K562 (cell line): ENCODE data around the gene ANAPC16. TPM values are rescaled to one million over a fixed set of nuclear protein-coding genes. Genes with fewer than 3 reads are reported as not detected.

Experiments
- ATAC-seq: fragments of 200-7000 bp; cut with Tn5 transposase; 3 replicates; pipeline ENCODE4 v1.9.1; 2020; ENCODE audit warnings: moderate library complexity
- BruUV-seq: library from RNA; stranded (reverse); fragments of 400-500 nt; replicated peaks from 2 replicates; lab custom pipeline; 2021; lab: Mats Ljungman, UMichigan
- CTCF ChIA-PET: fragments of 300-600 bp; formaldehyde crosslinking; extraction: SDS; loops from one replicate; lab custom pipeline; 2021; ENCODE audit warnings: low intra/inter-chr PET ratio; lab: Yijun Ruan, JAX
- POLR2A ChIA-PET: fragments of 300-600, 350-650 bp; sonication (Branson Sonifier 250); formaldehyde crosslinking; extraction: SDS; loops from one replicate; lab custom pipeline; 2021; ENCODE audit warnings: antibody characterized with exemption, inconsistent platforms; lab: Yijun Ruan, JAX
- DNase-seq, 4 experiments: peaks; one replicate each; pipeline versions ENCODE4 v3.0.0 to v3.0.0-alpha.2; 2011 to 2018; ENCODE audit warnings: low spot score in 3 of 4, mixed read lengths in 3 of 4; ENCODE audit errors: extremely low read depth in 1 of 4
- FAIRE-seq: peaks from 2 replicates; lab custom pipeline; 2011; peaks lifted over from hg19 to GRCh38; lab: Jason Lieb, UNC
- H2AFZ ChIP-seq: 2 replicates; pipeline ENCODE4 v1.6.0; 2011; ENCODE audit warnings: low read depth, low read length, control low read depth, inconsistent platforms
- H3K27ac ChIP-seq: fragments of 200-600 bp; 3 replicates; pipeline ENCODE4 v1.8.0; 2011; ENCODE audit warnings: low read depth, mild to moderate bottlenecking, control low read depth, inconsistent platforms, low read length, moderate library complexity, mixed read lengths; ENCODE audit errors: extremely low read depth
- H3K27me3 ChIP-seq, 2 experiments: fragments of 300-600 bp in 1 of 2; 2 replicates in 1 of 2; 3 replicates in 1 of 2; pipeline versions ENCODE4 v1.6.0 to v1.8.0; 2011; ENCODE audit warnings: inconsistent platforms in 2 of 2, low read length in 2 of 2, mild to moderate bottlenecking in 1 of 2, mixed read lengths in 1 of 2, moderate library complexity in 1 of 2; ENCODE audit not compliant: control insufficient read depth in 2 of 2, insufficient read depth in 2 of 2
- H3K36me3 ChIP-seq: fragments of 300-600 bp; 3 replicates; pipeline ENCODE4 v1.8.0; 2011; ENCODE audit warnings: mild to moderate bottlenecking, low read length, inconsistent platforms; ENCODE audit not compliant: control insufficient read depth, insufficient read depth
- H3K4me1 ChIP-seq, 2 experiments: fragments of 200-600 bp in 1 of 2; replicated peaks in 1 of 2; 2 replicates in 1 of 2; 3 replicates in 1 of 2; pipeline versions ENCODE4 v1.5.1 to v1.8.0; 2011; ENCODE audit warnings: inconsistent platforms in 2 of 2, low read length in 2 of 2, mild to moderate bottlenecking in 1 of 2, mixed read lengths in 1 of 2, moderate library complexity in 1 of 2; ENCODE audit not compliant: control insufficient read depth in 2 of 2, insufficient read depth in 2 of 2
- H3K4me2 ChIP-seq: 2 replicates; pipeline ENCODE4 v1.6.1; 2011; ENCODE audit warnings: low read length, control low read depth, inconsistent platforms, mixed read lengths; ENCODE audit not compliant: insufficient read depth
- H3K4me3 ChIP-seq: fragments of 200-600 bp; sonication (generic), shearing (Covaris generic); 2 replicates; pipeline ENCODE4 v1.5.1; 2016; ENCODE audit warnings: control low read depth, inconsistent platforms
- H3K79me2 ChIP-seq: fragments of 200-600 bp; 3 replicates; pipeline ENCODE4 v1.8.0; 2011; ENCODE audit warnings: low read length, inconsistent platforms; ENCODE audit not compliant: control insufficient read depth, insufficient read depth
- H3K9ac ChIP-seq, 2 experiments: 2 replicates each; pipeline versions ENCODE4 v1.6.0 to v1.6.1; 2011; ENCODE audit warnings: low read depth in 2 of 2, low read length in 2 of 2, control low read depth in 1 of 2, inconsistent platforms in 1 of 2, mild to moderate bottlenecking in 1 of 2, mixed read lengths in 1 of 2; ENCODE audit not compliant: insufficient read depth in 1 of 2
- H3K9me1 ChIP-seq: one replicate; pipeline ENCODE4 v1.6.0; 2011; ENCODE audit warnings: inconsistent platforms, mild to moderate bottlenecking, low read length, moderate library complexity; ENCODE audit not compliant: control insufficient read depth, insufficient read depth
- H3K9me3 ChIP-seq: replicated peaks from 2 replicates; pipeline ENCODE4 v1.5.1; 2011; ENCODE audit warnings: low read depth, low read length, inconsistent platforms; ENCODE audit not compliant: control insufficient read depth, insufficient read depth
- H4K20me1 ChIP-seq: replicated peaks from 2 replicates; pipeline ENCODE4 v1.6.1; 2011; ENCODE audit warnings: low read length, inconsistent platforms, mixed read lengths; ENCODE audit not compliant: control insufficient read depth, insufficient read depth
- BCOR ChIP-seq: fragments of 450-650 bp; IDR thresholded peaks from 2 replicates; pipeline ENCODE4 v1.6.1; 2016
- DLX4 ChIP-seq: fragments of 250-450 bp; sonication (Bioruptor Pico); IDR thresholded peaks from 2 replicates; pipeline ENCODE4 v1.6.1; 2021; ENCODE audit warnings: mild to moderate bottlenecking
- FOXJ2 ChIP-seq: fragments of 200-800 bp; sonication (Bioruptor generic); IDR thresholded peaks from 2 replicates; pipeline ENCODE4 v1.6.1; 2016; ENCODE audit warnings: missing genetic modification characterization, missing compliant biosample characterization
- RAD51 ChIP-seq: fragments of 450-650 bp; IDR thresholded peaks from 2 replicates; pipeline ENCODE4 v1.7.1; 2016; ENCODE audit warnings: low read depth, mild to moderate bottlenecking, borderline replicate concordance
- RREB1 ChIP-seq: fragments of 250-450 bp; sonication (Bioruptor Pico); IDR thresholded peaks from 2 replicates; pipeline ENCODE4 v1.4.0; 2020
- STAT6 ChIP-seq: sonication (generic); formaldehyde crosslinking; IDR thresholded peaks from 2 replicates; pipeline ENCODE4 v1.8.1; 2023; ENCODE audit warnings: mild to moderate bottlenecking, missing genetic modification reagents
- ZFPM2 ChIP-seq: fragments of 250-450 bp; sonication (Bioruptor Pico); IDR thresholded peaks from 2 replicates; pipeline ENCODE4 v1.5.1; 2022; ENCODE audit warnings: mild to moderate bottlenecking
- ZNF584 ChIP-seq: fragments of 200-800 bp; sonication (Bioruptor generic); IDR thresholded peaks from 2 replicates; pipeline ENCODE4 v1.6.1; 2016; ENCODE audit warnings: low read depth, mild to moderate bottlenecking, missing genetic modification characterization, missing compliant biosample characterization
- WGBS: fragments of 100-300 bp; shearing (Covaris generic); methylation state at CpG from one replicate; pipeline ENCODE4 v1.1.6; 2016; ENCODE audit warnings: low coverage, mixed read lengths; ENCODE audit not compliant: insufficient coverage; ENCODE audit errors: missing lambda C conversion rate; 5-methylcytosine and 5-hydroxymethylcytosine counted together
- in situ Hi-C: fragments of 300-500 bp; cut with MboI; formaldehyde crosslinking; loops from 4 replicates; pipeline ENCODE4 v1.15.0; 2018; ENCODE audit warnings: inconsistent platforms, mixed read lengths
- intact Hi-C: fragments of 100-400 bp; cut with micrococcal nuclease; formaldehyde crosslinking; loops from 2 replicates; pipeline ENCODE4 v1.14.2; 2022
- polyA plus RNA-seq, 8 experiments: library from polyadenylated mRNA; depleted of rRNA in 4 of 8; stranded (reverse) in 5 of 8; unstranded in 3 of 8; fragments of >200 nt; fragmentation: Nextera tagmentation in 2 of 8; fragmentation: Illumina TruSeq in 1 of 8; extraction: Ambion mirVana in 2 of 8; extraction: Trizol in 1 of 8; gene quantifications; 2 replicates each; pipeline versions ENCODE4 v1.2.1 to v1.2.3, GENCODE V29; 2011 to 2014; ENCODE audit warnings: inconsistent platforms in 1 of 8, missing spikeins in 1 of 8
- total RNA-seq, 7 experiments: library from RNA; depleted of rRNA in 6 of 7; stranded (reverse); fragments of >200 nt in 6 of 7; fragmentation: Illumina TruSeq in 2 of 7; extraction: Trizol in 2 of 7; gene quantifications; 2 replicates each; pipeline versions ENCODE4 v1.2.1 to v1.2.3, GENCODE V29; 2011 to 2021; ENCODE audit warnings: low replicate concordance in 1 of 7

The ANAPC16 gene
- total and polyA plus RNA-seq, 9 of the 15 experiments (the other 6 are each of a cell fraction or from before 2014, with no cell fraction given), result 42.6 to 208 (median 108) TPM

- TF ChIP-seq STAT6 (no peak), RAD51 (no peak), DLX4 (CRISPR knock-in tag) (no peak), ZNF584 (CRISPR knock-in tag) (0 out of 2 replicates have a peak, but pooled peaks have one; percentile 32)
Observed at GRCh38 chr10:72265508-72265907, 49.7 kb downstream of the ANAPC16 start (continued).

GRCh38 chr10:72265990-72266865, 50.4 kb downstream of the ANAPC16 start:
- Histone ChIP-seq H3K36me3 (no peaks in the 10 kb centered on the region), H4K20me1 (no peaks in the 10 kb centered on the region), H3K27me3 (no peaks in the 10 kb centered on the region), H3K4me1 (peaks cover 32 to 45% of the 10 kb centered on the region in 2 experiments), H3K9me3 (no peaks in the 10 kb centered on the region), H2AFZ (peak overlapping the region; percentile 24), H3K9me1 (no peaks in the 10 kb centered on the region), H3K9ac (peak overlapping the region; percentile 24 to 55; a peak in 1 of 4 replicates), H3K79me2 (no peaks in the 10 kb centered on the region), H3K4me2 (no peak overlapping the region), H3K27ac (peak overlapping the region; percentile 10; the same call in 1 of the 3 replicates), H3K4me3 (no peak overlapping the region)
- CTCF ChIA-PET, result no interaction called here
- FAIRE-seq (no peak), ATAC-seq (peak; percentile 18), DNase-seq (peak in 2 of 4 experiments; percentile 39 to 44)
- POLR2A ChIA-PET, result interaction anchor here (0.7 to 15.0 kb wide), 6 partner anchors 9 to 55 kb away, joined by 4 to 277 read pairs (median 10); partner anchors contain the start of genes ANAPC16, ASCC1 and DDIT4
- no TSS peak for BruUV-seq
- intact Hi-C loops (no loop called here), in situ Hi-C loops (no loop called here)
- 55% methylated on average over 11 of the region's 11 CpGs for WGBS
- TF ChIP-seq FOXJ2 (tag) (peak; percentile 20; the same call in 1 of the 2 replicates), ZFPM2 (CRISPR knock-in tag) (no peak), RREB1 (CRISPR knock-in tag) (no peak), BCOR (peak; percentile 99), ZNF584 (CRISPR knock-in tag) (peak; percentile 26; the same call in 1 of the 2 replicates)
